SK-N-SH treated with all-trans-retinoic acid at 6 μM for 48 hours (cell line): Measurements from ENCODE around the gene TMEM141.

Experiments
- ATAC-seq: fragments of 200-7000 bp; cut with Tn5 transposase; 3 replicates; pipeline ENCODE4 v1.9.1; 2020; ENCODE audit warnings: mild to moderate bottlenecking, moderate library complexity
- ARNTL ChIP-seq: fragments of 450-650 bp; formaldehyde crosslinking; IDR thresholded peaks from 2 replicates; pipeline ENCODE4 v1.5.0; 2020; ENCODE audit warnings: low read depth, mild to moderate bottlenecking, moderate library complexity, borderline replicate concordance
- CREB5 ChIP-seq: fragments of 250-450 bp; sonication (Bioruptor Pico); IDR thresholded peaks from 2 replicates; pipeline ENCODE4 v1.5.1; 2020; ENCODE audit warnings: low read depth, mild to moderate bottlenecking, moderate library complexity
- CSDC2 ChIP-seq: fragments of 250-450 bp; sonication (Bioruptor Pico); IDR thresholded peaks from 2 replicates; pipeline ENCODE4 v1.5.0; 2020; ENCODE audit warnings: mild to moderate bottlenecking, moderate library complexity
- CSRNP3 ChIP-seq: fragments of 250-450 bp; sonication (Bioruptor Pico); IDR thresholded peaks from 2 replicates; pipeline ENCODE4 v1.5.1; 2021; ENCODE audit warnings: mild to moderate bottlenecking, moderate library complexity
- GLIS3 ChIP-seq: fragments of 250-450 bp; sonication (Bioruptor Pico); IDR thresholded peaks from 2 replicates; pipeline ENCODE4 v1.5.0; 2020; ENCODE audit warnings: mild to moderate bottlenecking, moderate library complexity
- OSR1 ChIP-seq: fragments of 250-450 bp; sonication (Bioruptor Pico); IDR thresholded peaks from 2 replicates; pipeline ENCODE4 v1.8.0; 2022; ENCODE audit warnings: moderate library complexity, mild to moderate bottlenecking, inconsistent platforms
- PATZ1 ChIP-seq: fragments of 250-450 bp; sonication (Bioruptor Pico); IDR thresholded peaks from 2 replicates; pipeline ENCODE4 v1.8.0; 2020; ENCODE audit warnings: mild to moderate bottlenecking, moderate library complexity, borderline replicate concordance
- PPARA ChIP-seq: fragments of 250-450 bp; sonication (Bioruptor Pico); IDR thresholded peaks from 2 replicates; pipeline ENCODE4 v1.5.0; 2020; ENCODE audit warnings: mild to moderate bottlenecking, borderline replicate concordance
- RARB ChIP-seq: fragments of 250-450 bp; sonication (Bioruptor Pico); IDR thresholded peaks from 2 replicates; pipeline ENCODE4 v1.8.0; 2021; ENCODE audit warnings: mild to moderate bottlenecking, moderate library complexity
- SNAI2 ChIP-seq: fragments of 250-450 bp; sonication (Bioruptor Pico); IDR thresholded peaks from 2 replicates; pipeline ENCODE4 v1.5.0; 2020; ENCODE audit warnings: mild to moderate bottlenecking, moderate library complexity
- TCF4 ChIP-seq: fragments of 250-450 bp; sonication (Bioruptor Pico); IDR thresholded peaks from 2 replicates; pipeline ENCODE4 v1.8.0; 2021; ENCODE audit warnings: mild to moderate bottlenecking, moderate library complexity, borderline replicate concordance
- TSHZ2 ChIP-seq: fragments of 250-450 bp; sonication (Bioruptor Pico); IDR thresholded peaks from 2 replicates; pipeline ENCODE4 v1.5.0; 2020; ENCODE audit warnings: mild to moderate bottlenecking, moderate library complexity
- ZC3H10 ChIP-seq: fragments of 250-450 bp; sonication (Bioruptor Pico); IDR thresholded peaks from 2 replicates; pipeline ENCODE4 v1.5.1; 2021; ENCODE audit warnings: mild to moderate bottlenecking, moderate library complexity
- ZNF565 ChIP-seq: fragments of 450-650 bp; formaldehyde crosslinking; conservative IDR thresholded peaks from 2 replicates; pipeline ENCODE4 v1.5.0; 2020; ENCODE audit warnings: low read depth, mild to moderate bottlenecking, moderate library complexity
- ZNF70 ChIP-seq: fragments of 450-650 bp; formaldehyde crosslinking; IDR thresholded peaks from 2 replicates; pipeline ENCODE4 v1.5.0; 2020; ENCODE audit warnings: mild to moderate bottlenecking, moderate library complexity
- ZNF8 ChIP-seq: fragments of 450-650 bp; formaldehyde crosslinking; IDR thresholded peaks from 2 replicates; pipeline ENCODE4 v1.5.0; 2020; ENCODE audit warnings: mild to moderate bottlenecking, moderate library complexity

Gene TMEM141

GRCh38 chr9:136821826-136822544 is 30.8 kb downstream of the TMEM141 start:
- no peak for ATAC-seq
- no peak for TF ChIP-seq TCF4 (CRISPR knock-in tag)
- no peak for TF ChIP-seq CSDC2 (CRISPR knock-in tag)
- no peak for TF ChIP-seq OSR1 (CRISPR knock-in tag)

GRCh38 chr9:136823136-136824046 is 32.2 kb downstream of the TMEM141 start:
- ATAC-seq: no peak
- TF ChIP-seq SNAI2 (CRISPR knock-in tag) (no peak), CSRNP3 (CRISPR knock-in tag) (no peak), ZC3H10 (CRISPR knock-in tag) (no peak), CREB5 (CRISPR knock-in tag) (no peak), ZNF70 (CRISPR knock-in tag) (no peak), GLIS3 (CRISPR knock-in tag) (no peak), ZNF8 (CRISPR knock-in tag) (no peak), TSHZ2 (CRISPR knock-in tag) (no peak), PPARA (CRISPR knock-in tag) (no peak), CSDC2 (CRISPR knock-in tag) (no peak), PATZ1 (CRISPR knock-in tag) (no peak)
- TF ChIP-seq, all 23 proteins: peak for 0

- no peak for ATAC-seq
- no peak for TF ChIP-seq ARNTL (CRISPR knock-in tag)
- no peak for TF ChIP-seq ZC3H10 (CRISPR knock-in tag)
- TF ChIP-seq SNAI2 (CRISPR knock-in tag): no peak
- TF ChIP-seq CSDC2 (CRISPR knock-in tag): no peak
- TF ChIP-seq RARB (CRISPR knock-in tag): no peak
- TF ChIP-seq ZNF565 (CRISPR knock-in tag): no peak
- TF ChIP-seq TSHZ2 (CRISPR knock-in tag): no peak
Observed at GRCh38 chr9:136824496-136825225, 33.5 kb downstream of the TMEM141 start.
